Epithelial cell of alveolus of lung (primary cell): ENCODE data around the gene MAPK8IP1. TPM values are rescaled to one million over a fixed set of nuclear protein-coding genes. Genes with fewer than 3 reads are reported as not detected.

Source experiments
- total RNA-seq: library from RNA; depleted of rRNA; stranded (reverse); fragments of >200 nt; gene quantifications from 2 replicates; pipeline ENCODE4 v1.2.1, GENCODE V29; 2015

MAPK8IP1 gene
- 6.7 and 27.8 TPM in 2 replicates for total RNA-seq

DNA sequence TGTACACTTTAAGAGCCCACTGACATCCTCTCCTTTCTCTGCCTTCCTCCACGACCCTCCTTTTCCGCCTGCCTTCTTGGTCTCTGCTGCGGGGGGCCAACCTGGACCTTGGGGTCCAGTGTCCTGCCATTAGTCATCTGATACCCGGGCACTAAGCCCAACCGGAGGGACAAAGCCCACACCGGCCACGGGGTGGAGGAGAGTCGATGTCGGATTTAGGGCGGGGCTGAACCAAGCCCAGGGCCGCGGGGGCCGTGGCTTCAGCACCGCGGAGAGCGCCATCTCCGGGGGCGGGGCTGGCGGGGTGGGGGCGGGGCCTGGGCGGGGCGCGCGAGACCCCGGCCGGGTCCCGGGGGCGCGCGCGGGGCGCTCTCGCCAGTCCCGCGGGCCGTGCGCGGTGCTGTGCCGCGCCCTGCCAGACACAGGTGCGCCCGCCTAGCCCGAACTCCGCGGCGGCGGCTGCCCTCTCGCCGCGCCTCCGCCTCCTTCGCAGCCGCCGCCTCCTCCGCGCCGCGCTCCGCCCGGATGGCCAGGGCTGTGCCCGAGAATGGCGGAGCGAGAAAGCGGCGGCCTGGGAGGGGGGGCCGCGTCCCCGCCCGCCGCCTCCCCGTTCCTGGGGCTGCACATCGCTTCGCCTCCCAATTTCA is at the start of gene MAPK8IP1:
MAPK8IP1 (plus strand) TSS at position 378 of the 647 bp plus-strand sequence; CDS start at position 548, 170 bp downstream.

DNA sequence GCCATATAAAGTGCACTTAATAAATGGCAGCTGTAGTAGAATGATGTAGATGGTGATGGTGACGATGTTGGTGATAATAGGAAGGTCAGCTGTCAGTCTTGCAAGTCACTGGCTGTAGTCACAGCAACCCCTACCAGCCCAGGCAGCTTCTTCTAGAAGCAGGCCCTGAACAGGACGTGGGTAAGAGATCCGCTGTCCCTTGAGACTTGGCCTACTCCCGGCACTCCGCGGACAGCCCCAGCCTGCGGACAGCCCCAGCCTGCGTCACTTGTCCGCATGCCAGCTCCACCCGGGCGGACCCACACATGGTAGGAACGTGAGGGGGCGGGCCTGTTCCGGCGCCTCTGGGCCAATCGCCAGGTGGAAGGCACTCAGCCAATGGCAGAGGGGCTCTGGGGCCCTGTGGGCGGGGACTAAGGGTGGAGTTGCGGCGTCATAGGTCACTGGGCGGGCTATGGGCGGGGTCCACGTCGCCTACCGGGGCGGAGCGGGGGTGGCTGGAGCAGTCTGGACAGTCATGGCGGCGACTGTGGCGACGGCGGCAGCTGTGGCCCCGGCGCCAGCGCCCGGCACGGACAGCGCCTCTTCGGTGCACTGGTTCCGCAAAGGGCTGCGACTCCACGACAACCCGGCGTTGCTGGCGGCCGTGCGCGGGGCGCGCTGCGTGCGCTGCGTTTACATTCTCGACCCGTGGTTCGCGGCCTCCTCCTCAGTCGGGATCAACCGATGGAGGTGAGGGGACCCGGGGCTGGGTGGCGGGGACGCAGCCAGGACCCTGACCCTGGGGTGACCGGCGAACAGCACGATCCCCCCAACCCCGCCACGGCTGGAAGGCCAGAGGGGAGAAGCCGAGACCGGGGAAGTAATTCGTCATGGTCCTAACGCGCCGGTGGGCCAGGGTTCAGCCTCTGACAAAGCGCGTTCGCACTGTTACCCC is 38.2 kb upstream of the MAPK8IP1 start, which contains the start of gene CRY2:
CRY2 (plus strand) TSS at position 502 of the 937 bp plus-strand sequence; CDS start at position 518, 16 bp downstream.

DNA sequence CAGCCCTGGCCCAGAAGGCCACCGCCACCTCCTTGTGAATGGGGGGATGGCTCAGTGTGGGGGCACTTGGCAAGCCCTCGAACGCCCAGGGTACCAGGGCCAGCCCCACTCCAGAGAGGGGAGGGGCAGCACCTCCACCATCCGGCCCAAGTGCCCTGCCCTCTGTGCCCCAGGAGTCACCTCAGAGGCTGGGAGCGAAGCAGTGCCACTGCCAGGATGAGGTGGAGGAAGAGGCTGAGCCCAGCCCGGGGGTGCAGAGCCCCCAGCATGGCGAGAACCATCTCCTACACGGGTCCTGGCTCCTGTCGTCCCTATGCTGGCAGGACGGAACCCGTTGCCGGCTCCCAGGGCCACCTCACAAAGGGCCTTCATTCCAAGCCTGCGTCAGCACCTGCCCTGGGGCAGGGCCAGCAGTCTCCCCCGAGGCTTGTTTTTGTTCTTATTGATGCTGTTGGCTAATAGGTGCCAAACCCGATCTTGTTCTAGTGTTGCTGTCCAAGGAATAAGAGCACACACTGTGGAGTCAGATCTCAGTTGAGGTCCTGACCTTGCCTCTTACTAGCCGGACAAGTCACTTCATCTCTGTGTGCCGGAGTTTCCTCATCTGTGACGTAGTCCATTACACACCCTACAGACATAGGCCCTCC is 21.6 kb downstream of the MAPK8IP1 start, which contains the start of gene FREY1:
FREY1 (minus strand) TSS at position 307 of the 647 bp plus-strand sequence; CDS start at position 281, 26 bp downstream.

DNA sequence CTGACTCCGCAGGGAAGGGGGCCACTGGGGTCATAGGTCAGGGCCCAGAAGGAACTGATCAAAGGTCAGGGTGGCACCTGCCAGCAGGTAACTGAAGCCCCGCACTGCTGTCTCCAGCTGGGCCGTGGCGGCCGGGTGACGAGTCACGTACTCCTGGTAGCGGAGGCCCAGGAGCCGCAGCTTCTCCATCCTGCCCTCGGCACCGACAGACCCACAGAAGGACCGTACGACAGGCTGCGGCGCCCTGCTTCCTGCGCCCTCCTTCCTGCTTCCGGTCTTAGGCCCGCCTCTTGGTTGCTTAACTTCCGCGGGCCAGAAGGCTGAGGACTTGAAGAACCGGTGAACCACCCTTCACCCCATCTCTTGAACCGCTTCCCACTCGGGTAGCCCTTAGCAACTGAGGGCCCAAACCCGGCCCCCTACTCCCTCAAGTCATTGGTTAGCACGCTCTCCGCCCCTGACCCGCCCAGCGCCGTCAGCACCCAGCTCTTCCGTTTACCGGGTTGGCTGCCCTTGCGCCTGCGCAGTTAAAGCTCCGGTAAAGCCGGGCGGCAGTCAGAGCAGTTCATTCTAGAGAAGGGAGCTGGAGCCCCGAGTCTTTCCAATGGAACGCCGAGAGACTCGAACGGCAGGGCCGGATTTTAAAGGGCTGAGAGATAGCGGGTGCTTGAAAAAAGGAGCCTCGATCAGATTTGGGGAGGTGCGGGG is 32.3 kb downstream of the MAPK8IP1 start, which contains the start of gene PEX16:
PEX16 (minus strand) TSS at position 255 of the 708 bp plus-strand sequence; CDS start at position 189, 66 bp downstream.

DNA sequence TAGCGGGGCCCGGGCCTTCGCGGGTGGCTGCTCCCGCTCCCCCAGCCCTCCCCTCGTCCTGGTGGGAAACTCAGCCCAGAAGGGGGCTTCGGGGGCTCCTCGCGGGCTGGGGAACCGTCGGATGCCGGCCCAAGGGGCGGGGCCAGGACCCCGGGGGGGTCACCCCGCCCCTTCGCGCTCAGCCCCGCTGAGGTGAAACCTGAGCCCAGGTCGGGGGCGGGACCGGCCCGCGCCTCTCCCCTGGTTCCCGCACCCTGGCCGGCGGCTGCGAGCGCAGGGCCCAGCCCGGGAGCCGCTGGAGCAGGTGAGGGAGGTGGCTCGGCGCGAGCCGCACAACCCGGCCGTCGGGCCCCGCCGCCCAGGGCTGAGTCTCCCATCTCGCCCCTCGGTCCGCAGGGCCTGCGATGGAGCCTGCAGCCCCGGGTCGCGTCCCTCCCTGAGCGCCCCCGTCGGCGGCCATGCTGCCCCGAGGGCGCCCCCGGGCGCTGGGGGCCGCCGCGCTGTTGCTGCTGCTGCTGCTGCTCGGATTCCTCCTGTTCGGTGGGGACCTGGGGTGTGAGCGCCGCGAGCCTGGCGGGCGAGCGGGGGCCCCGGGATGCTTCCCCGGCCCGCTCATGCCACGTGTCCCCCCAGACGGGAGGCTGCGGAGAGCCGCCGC is 37.1 kb downstream of the MAPK8IP1 start, which contains the start of gene LARGE2:
LARGE2 (plus strand) TSS at position 232 of the 658 bp plus-strand sequence; CDS start at position 459, 227 bp downstream.

Other genes starting within 250 kb of the MAPK8IP1 start
- 4.9 and 10.2 TPM in 2 replicates for gene CHST1, start 220.0 kb upstream of the MAPK8IP1 start, total RNA-seq
- gene SLC35C1, start 80.5 kb upstream of the MAPK8IP1 start, total RNA-seq = 24.2 and 27.5 TPM in 2 replicates
- 8.4 and 25.9 TPM in 2 replicates for gene CRY2, start 38.2 kb upstream of the MAPK8IP1 start, total RNA-seq
- gene FREY1, start 21.6 kb downstream of the MAPK8IP1 start, total RNA-seq = 0.65 TPM in 1 of 2 replicates, not detected in the other
- gene PEX16, start 32.2 kb downstream of the MAPK8IP1 start, total RNA-seq = 26.9 and 45.3 TPM in 2 replicates
- 0.24 and 0.52 TPM in 2 replicates for gene LARGE2, start 37.0 kb downstream of the MAPK8IP1 start, total RNA-seq
- 11.1 and 27.4 TPM in 2 replicates for gene PHF21A, start 235.8 kb downstream of the MAPK8IP1 start, total RNA-seq